Thoracic aorta (tissue), 2 donors: Measurements from ENCODE around the gene HDDC2. TPM values are rescaled to one million over a fixed set of nuclear protein-coding genes. Genes with fewer than 3 reads are reported as not detected.

Experiments used
- ATAC-seq: fragments of 150-250 bp; one replicate; pipeline ENCODE4 v1.8.0; 2017; ENCODE audit warnings: low read depth; ENCODE audit not compliant: insufficient number of reproducible peaks, low FRiP score
- DNase-seq: peaks from one replicate; pipeline ENCODE4 v3.0.0-alpha.2; 2020; ENCODE audit warnings: low spot score
- H3K27ac ChIP-seq, 2 donors: fragments of 200-600 bp; sonication (generic); 1 replicate in 1 of 2; 2 replicates in 1 of 2; pipeline ENCODE4 v1.5.1; 2016; ENCODE audit warnings: mild to moderate bottlenecking in 2 of 2, moderate library complexity in 2 of 2
- H3K27me3 ChIP-seq: fragments of 200-600 bp; sonication (generic); replicated peaks from 2 replicates; pipeline ENCODE4 v1.6.0; 2016; ENCODE audit warnings: mild to moderate bottlenecking; ENCODE audit not compliant: insufficient read depth
- H3K36me3 ChIP-seq: fragments of 200-600 bp; sonication (generic); one replicate; pipeline ENCODE4 v1.5.1; 2016
- H3K4me1 ChIP-seq, 2 donors: fragments of 200-600 bp; sonication (generic); 1 replicate in 1 of 2; 2 replicates in 1 of 2; pipeline versions ENCODE4 v1.5.1 to v1.6.0; 2016; ENCODE audit warnings: low read depth in 2 of 2, mild to moderate bottlenecking in 1 of 2; ENCODE audit not compliant: control insufficient read depth in 1 of 2
- H3K4me3 ChIP-seq: fragments of 200-600 bp; sonication (generic); 2 replicates; pipeline ENCODE4 v1.5.1; 2016; ENCODE audit warnings: mild to moderate bottlenecking
- H3K9me3 ChIP-seq: fragments of 200-600 bp; sonication (generic); 2 replicates; pipeline ENCODE4 v1.5.1; 2016
- CTCF ChIP-seq: fragments of 200-600 bp; sonication (generic); IDR thresholded peaks from one replicate; pipeline ENCODE4 v1.5.1; 2019; ENCODE audit warnings: antibody characterized with exemption
- total RNA-seq, 2 donors: library from RNA; depleted of rRNA; stranded (reverse); fragments of >200 nt; gene quantifications; one replicate each; pipeline versions ENCODE4 v1.1.0 to v1.2.3, GENCODE V29; 2016

HDDC2 gene
- total RNA-seq, 2 donors from 2014 or later = 39.9 TPM

- ATAC-seq (peak; percentile 10), DNase-seq (no peak)
- Histone ChIP-seq H3K27ac (peak overlapping the region; percentile 87 to 89), H3K36me3 (peaks cover 7% of the 10 kb centered on the region), H3K9me3 (no peaks in the 10 kb centered on the region), H3K4me1 (peaks cover 12 to 21% of the 10 kb centered on the region in 2 donors), H3K4me3 (peak overlapping the region; percentile 83), H3K27me3 (no peaks in the 10 kb centered on the region)
- no peak for TF ChIP-seq CTCF
Measured at GRCh38 chr6:125300992-125301434, 754 bp downstream of the HDDC2 start.

DNA sequence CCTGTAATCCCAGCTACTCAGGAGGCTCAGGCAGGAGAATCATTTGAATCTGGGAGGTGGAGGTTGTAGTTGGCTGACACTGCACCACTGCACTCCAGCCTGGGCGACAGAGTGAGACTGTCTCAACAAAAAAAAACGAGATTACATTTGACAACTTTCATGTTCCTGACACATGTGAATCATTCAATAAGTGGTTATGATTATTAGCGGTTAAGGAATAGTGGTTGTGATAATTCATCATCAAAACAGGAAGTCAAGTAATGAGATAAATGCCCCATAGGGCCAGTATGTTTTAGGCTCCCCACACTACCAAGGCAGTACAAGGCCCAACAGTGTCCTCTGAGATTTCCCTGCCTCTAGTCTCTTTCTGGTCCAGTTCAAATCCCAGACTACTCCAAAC, 2.5 kb downstream of the HDDC2 start:
- no peak for ATAC-seq
- H3K27me3 ChIP-seq = no peaks in the 10 kb centered on the region
- H3K4me1 ChIP-seq = peaks cover 26 to 38% of the 10 kb centered on the region in 2 donors
- TF ChIP-seq CTCF = no peak
- no peak overlapping the region for H3K27ac ChIP-seq
- H3K9me3 ChIP-seq = no peaks in the 10 kb centered on the region
- peaks cover 7% of the 10 kb centered on the region for H3K36me3 ChIP-seq
- no peak for DNase-seq
- no peak overlapping the region for H3K4me3 ChIP-seq

- Histone ChIP-seq H3K4me3 (no peak overlapping the region), H3K27ac (no peak overlapping the region), H3K36me3 (peaks cover 15% of the 10 kb centered on the region), H3K9me3 (no peaks in the 10 kb centered on the region), H3K4me1 (peaks cover 30 to 43% of the 10 kb centered on the region in 2 donors), H3K27me3 (no peaks in the 10 kb centered on the region)
- TF ChIP-seq CTCF = no peak
- no peak for ATAC-seq
- no peak for DNase-seq
Measured at GRCh38 chr6:125296471-125296870, 5.3 kb downstream of the HDDC2 start.

DNA sequence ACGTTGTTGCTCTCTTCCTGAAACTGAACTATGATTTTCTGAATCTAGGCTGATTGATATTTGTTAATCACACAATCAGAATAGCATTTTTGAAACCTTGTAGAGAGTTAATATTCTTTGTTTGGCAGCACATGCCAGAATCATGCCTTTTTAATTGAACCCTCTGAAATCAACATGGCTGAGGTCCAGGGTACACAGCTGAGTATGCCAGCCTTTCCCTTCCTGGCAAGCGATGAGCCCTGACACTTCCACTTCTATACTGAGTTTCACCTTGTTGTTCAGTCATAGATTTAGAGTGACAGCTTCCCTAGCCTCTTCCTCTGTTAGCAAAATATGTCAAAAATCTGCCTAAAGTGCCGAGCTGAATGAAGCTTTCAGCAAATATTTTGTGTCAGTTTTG, 6.8 kb downstream of the HDDC2 start:
- H3K27ac ChIP-seq = peak overlapping the region in 1 of 2 donors; percentile 9
- H3K4me3 ChIP-seq = no peak overlapping the region
- peaks cover 24 to 35% of the 10 kb centered on the region in 2 donors for H3K4me1 ChIP-seq
- peaks cover 15% of the 10 kb centered on the region for H3K36me3 ChIP-seq
- ATAC-seq (no peak), DNase-seq (no peak)
- no peak for TF ChIP-seq CTCF
- no peaks in the 10 kb centered on the region for H3K9me3 ChIP-seq
- H3K27me3 ChIP-seq = no peaks in the 10 kb centered on the region

- Histone ChIP-seq H3K4me3 (no peak overlapping the region), H3K27me3 (no peaks in the 10 kb centered on the region), H3K36me3 (peaks cover 13% of the 10 kb centered on the region), H3K4me1 (peaks cover 24 to 29% of the 10 kb centered on the region in 2 donors), H3K27ac (no peak overlapping the region), H3K9me3 (no peaks in the 10 kb centered on the region)
- DNase-seq = no peak
- ATAC-seq = no peak
- TF ChIP-seq CTCF = no peak
Measured at GRCh38 chr6:125294036-125294435, 7.7 kb downstream of the HDDC2 start.
